ENCODE measurements around the gene NT5C1B.
A peak's percentile ranks its signal among the peaks of the same experiment; 100 is the strongest.

NT5C1B gene

GRCh38 chr2:18551169-18551568 lies 38.2 kb downstream of the NT5C1B start:
- no peak for DNase-seq (ENCODE audit: low read depth in 2 of 2)

DNA sequence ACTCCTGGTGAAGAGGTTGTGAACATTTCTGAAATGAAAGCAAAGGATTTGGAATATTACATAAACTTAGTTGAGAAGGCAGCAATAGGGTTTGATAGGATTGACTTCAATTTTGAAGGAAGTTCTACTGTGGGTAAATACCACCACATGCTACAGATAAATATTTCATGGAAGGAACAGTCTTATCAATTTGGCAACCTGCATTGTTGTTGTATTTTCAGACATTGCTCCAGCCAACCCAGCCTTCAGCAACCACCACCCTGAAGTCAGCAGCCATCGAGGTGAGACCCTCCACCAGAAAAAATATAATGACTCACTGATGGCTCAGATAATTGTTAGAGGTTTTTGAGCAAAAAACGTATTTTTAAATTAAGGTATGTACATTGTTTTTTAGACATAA lies 38.9 kb downstream of the NT5C1B start:
- no peak for DNase-seq (ENCODE audit: low read depth in 2 of 2)

DNA sequence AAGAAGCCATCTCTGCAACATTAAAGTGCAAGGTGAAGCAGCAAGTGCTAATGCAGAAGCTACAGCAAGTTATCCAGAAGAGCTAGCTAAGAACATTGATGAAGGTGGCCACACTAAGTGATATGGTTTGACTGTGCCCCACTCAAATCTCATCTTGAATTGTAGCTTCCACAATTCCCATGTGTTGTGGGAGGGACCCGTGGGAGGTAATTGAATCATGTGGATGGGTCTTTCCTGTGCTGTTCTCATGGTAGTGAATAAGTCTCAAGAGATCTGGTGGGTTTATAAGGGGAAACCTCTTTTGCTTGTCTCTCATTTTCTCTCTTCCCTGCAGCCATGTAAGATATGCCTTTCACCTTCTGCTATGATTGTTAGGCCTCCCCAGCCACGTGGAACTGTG lies 40.3 kb downstream of the NT5C1B start:
- DNase-seq (ENCODE audit: low read depth in 2 of 2) = no peak

GRCh38 chr2:18548621-18549020 lies 40.7 kb downstream of the NT5C1B start:
- no peak for DNase-seq (ENCODE audit: low read depth in 2 of 2)

DNA sequence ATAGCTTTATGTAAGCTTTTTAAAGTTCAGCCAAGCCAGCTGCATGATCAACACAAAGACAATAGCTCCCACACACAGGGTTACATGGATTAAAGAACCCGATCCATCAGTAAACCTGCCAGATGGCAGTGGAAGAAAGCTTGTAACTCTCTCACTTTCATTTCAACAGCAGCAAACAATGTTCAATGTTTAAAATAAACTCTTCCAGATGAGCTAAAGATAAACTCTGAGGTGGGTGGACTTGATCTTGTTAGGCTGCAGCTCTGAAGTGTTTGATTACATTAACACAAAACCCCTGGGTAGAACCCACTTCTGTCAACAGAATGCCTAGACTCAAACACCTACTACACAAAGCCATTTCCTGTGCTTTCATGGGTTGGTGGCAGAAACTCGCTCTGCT lies 42.8 kb downstream of the NT5C1B start:
- DNase-seq (ENCODE audit: low read depth in 2 of 2) = no peak

DNA sequence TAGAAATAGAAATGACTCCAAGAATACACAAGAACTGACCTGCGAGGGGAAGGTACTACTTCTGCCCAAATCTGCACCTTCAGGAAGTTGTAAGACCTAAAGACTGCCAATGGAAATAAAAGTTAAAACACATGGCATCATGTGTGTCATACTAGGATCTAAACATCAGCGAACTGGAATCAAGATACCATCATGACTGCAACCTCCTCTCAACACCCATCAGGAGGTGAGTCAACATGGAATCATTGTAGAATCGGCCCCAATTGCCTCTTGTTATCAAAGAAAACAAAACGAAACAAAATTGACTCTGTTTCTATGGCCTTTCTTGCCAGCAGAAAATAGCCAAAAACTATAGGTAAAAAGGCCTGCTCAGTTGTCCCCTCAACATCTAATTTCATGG lies 44.0 kb downstream of the NT5C1B start:
- DNase-seq (ENCODE audit: low read depth in 2 of 2) = no peak

GRCh38 chr2:18544171-18544570 lies 45.2 kb downstream of the NT5C1B start:
- DNase-seq (ENCODE audit: low read depth in 2 of 2) = no peak

DNA sequence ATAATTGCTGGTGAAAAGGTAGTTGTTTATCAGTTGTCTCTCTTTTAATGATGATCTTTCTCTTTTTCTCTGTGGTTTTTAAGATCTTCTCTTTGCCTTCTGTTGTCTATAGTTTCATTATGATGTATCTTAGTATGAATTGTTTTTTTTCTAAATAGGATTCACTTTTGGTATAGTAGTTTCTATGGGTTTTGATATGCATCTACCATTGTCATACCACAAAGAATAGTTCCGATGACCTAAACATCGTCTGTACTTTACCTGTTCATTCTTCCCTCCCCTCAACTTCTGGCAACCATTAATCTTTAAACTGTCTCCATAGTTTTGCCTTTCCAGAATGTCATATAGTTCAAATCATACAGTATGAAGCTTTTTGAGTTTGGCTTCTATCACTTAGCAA lies 48.5 kb downstream of the NT5C1B start:
- no peak for DNase-seq (ENCODE audit: low read depth in 2 of 2)

GRCh38 chr2:18536697-18537096 lies 52.7 kb downstream of the NT5C1B start:
- no peak for DNase-seq (ENCODE audit: low read depth in 2 of 2)

- DNase-seq (ENCODE audit: low read depth in 2 of 2) = no peak
Observed at GRCh38 chr2:18536100-18536499, 53.3 kb downstream of the NT5C1B start.

DNA sequence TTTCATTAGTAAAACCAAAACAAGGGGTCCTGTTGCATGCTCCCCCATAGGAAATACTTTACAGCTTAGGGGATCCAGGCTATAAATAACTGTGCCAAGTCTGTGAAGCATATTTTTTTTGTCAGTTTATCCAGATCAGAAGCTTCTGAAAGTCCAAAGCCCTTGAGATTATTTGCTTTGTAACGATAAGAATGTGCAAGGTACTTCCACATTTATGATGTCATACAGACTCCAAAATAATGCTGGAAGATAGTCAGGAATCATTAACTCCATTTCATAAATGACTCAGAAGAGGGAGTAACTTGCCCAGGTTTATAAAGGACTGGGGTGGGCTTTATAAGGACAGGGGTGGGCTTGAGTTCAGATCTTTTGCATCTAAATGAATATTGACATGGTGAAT lies 58.2 kb downstream of the NT5C1B start:
- DNase-seq (ENCODE audit: low read depth in 2 of 2) = no peak

DNA sequence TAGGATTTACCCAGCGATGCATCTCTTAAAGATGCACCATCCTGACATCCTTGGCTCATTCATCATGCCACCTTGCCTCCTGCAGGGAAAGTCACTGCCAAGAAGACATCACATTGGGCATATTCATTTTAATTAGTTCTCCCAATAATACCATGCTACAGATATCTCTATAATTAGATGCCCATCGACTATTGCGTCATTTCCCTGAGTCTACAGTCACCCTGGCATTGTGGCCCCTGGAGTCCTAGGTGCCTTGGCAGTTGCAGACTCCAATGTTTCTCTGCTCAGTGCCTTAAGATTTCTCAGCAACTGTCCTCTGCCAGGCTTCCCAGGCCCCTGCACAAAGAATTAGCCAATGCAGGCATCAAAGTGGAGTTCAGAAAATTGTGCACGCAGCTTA lies 61.5 kb downstream of the NT5C1B start:
- no peak for DNase-seq (ENCODE audit: low read depth in 2 of 2)

GRCh38 chr2:18527326-18527725 lies 62.0 kb downstream of the NT5C1B start:
- DNase-seq (ENCODE audit: low read depth in 2 of 2) = no peak

GRCh38 chr2:18526429-18526828 lies 62.9 kb downstream of the NT5C1B start:
- no peak for DNase-seq (ENCODE audit: low read depth in 2 of 2)

DNA sequence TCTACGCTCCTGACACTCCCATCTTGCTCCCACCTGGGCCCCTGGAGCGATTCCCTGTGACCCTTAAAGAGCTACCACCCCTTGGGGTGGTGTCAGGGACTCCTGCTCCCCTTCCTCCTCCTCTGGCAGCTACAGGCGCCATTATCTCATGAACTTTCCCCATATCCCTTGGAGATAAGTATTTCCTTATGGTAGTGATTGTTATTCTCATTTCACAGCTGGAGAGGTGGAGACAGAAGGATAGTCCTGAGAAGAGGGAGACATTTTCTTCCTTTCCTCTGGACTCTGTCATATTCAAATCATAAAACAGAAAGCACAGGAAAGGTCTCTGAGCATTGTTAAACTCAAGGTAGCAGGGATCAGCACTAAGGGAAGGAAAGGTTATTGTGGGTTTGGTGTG lies 63.5 kb downstream of the NT5C1B start:
- DNase-seq (ENCODE audit: low read depth in 2 of 2) = no peak

DNA sequence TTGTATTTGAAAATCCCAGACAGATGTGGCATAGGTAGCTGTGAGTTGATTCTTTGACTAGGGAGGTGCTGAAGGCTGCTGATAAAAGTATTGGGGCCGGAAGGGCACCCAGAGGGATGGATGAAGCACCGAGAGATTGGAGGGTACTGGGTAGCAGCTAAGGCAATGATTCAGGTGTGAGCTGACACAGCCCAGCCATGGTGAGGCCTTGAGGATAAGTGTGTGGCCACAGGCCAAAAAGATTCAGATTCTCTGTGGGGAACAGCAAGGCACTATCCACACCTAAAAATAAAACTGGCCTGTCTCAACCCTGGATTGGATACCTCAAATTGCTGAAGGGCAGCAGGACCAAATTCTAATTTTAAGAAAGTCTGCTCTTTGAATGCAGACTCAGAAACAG lies 64.1 kb downstream of the NT5C1B start:
- DNase-seq (ENCODE audit: low read depth in 2 of 2) = no peak

- no peak for DNase-seq (ENCODE audit: low read depth in 2 of 2)
Observed at GRCh38 chr2:18522484-18523146, 66.8 kb downstream of the NT5C1B start.

DNA sequence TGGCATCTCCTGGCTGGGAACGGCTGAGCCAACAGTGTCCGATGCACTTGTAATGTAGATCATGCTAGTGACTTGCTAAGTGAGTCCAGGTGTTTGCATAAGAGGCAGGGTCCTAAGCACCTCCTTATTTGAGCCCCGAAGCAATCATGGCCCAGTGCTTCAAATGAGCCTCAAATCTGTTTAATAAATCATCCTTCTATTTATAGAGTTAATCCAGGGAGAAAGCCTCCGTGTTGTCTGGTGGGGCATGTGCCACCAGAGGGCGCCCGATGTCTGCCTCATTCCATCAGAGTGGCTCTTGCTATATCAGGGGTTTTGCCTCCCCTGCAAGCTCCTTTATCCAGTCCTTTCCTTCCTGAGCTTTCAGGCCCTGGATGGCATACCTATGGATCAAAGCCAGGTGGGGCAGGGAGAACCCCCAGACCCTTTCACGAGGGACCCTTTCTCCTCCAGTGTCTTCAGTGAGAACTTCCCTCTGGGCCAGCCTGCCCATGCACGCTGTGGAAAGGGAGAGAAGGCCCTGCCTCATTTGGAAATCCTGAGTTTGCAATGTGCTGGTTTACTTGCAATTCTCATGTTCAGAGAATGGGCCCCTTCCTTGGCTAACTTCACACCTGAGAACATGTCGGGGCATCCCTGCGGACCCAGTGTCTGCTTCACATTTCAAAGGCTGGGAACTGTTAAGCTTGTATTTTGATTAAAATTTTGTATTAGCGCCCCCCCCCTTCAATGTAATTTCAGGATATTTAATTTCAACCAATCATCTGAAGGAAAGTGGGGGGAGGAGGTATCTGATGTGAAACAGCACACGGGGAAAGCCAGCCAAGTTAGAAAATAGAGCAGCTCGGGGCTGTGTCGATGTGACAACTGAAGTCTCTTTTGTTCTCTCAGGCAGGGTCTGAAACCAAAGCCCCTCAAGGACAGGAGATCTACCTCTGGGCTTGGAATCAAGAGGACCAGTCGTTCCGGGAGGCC lies 68.6 kb downstream of the NT5C1B start:
- DNase-seq (ENCODE audit: low read depth in 2 of 2) = peak; percentile 40 to 72

DNA sequence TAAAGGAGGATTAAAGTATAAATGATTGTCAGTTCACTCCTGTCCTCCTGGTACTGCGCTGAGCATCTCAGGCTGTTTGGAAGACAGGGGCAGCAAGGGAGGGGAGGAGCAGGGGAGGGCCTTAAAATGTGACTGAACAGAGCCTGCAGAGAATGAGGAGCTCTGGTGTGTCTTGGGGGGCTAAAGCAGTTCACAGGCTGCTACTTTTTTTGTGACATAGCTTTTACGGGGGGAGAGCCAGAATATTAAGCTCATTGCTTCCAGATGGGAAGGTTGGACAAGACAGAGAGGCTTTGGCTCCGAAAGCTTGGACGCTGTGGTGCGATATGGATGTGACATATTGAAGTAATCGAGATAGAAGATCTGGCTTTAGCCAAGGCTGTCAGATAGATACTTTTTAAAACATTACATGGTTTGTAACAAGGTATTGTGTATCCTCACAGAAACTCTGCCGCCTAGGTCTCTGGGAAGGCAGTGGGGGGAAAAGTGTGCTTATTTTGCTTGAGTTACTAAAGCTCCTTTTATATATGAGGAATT lies 69.4 kb downstream of the NT5C1B start:
- no peak for DNase-seq (ENCODE audit: low read depth in 2 of 2)

DNA sequence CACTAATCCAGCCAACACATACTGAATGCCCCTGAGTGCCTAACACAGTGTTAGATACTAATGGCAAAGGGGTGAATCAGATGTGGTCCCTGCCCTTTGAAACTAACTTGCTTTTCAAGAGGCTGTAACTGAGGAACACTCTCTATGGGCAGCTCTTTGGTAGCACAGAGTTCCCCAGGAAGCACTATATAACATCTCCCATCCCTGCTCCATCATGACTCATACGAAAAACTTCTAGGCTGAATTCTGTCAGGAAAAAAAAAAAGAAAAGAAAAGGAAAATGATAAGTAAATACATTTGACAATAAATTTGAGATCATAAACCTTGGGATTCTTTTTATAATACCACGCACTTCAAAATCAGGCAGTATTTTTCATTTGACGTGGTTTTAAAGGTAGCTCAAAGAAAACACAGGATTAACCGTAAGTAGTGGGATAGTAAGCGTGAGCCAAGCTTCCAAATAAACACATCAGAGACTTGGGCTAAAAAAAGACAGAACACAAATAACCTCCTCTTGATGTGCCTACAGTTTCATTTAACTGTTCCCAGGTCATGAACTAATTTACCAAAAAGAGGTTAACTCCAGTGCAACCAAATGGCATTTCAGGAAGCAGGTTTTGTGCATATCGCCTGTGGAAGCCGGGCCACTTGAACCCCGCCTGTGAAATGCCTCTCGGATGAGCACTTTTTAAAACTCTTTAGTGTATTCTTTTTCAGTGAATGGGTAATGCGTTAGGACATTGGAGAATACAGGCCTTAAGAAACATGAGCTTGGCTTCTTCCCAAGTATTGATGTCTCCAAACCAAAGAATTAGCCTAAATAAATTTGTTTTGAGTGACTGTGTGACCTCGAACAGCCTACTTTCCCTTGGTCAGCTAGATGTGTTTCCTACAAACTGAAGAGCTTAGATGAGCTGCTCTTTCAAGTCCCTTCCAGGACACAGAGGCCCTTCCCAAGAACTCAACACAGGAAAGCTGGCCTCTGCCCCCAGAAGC lies 71.0 kb downstream of the NT5C1B start:
- DNase-seq (ENCODE audit: low read depth in 2 of 2) = no peak

- no peak for DNase-seq (ENCODE audit: low read depth in 2 of 2)
Observed at GRCh38 chr2:18517386-18517785, 72.0 kb downstream of the NT5C1B start.

DNA sequence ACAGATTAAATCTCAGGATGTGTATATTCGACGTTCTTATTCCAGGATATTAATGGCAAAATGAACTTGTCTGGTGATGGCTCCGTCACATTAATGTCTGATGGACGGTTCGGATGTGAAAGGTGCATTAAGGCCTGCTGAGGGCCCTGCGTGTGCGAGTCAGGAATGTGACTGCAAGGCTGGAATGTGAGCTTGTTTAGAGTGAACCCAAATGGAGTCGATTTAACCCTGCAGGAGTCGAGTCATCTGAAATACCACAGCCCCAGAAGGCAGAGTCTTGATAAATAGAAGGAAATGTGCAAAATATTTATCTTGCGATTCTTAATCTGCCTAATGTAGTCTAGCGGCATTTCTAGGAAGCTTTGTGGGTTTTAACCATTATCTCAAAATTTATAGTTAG lies 73.3 kb downstream of the NT5C1B start:
- no peak for DNase-seq (ENCODE audit: low read depth in 2 of 2)
